ENCODE data around the gene RETN. TPM values are rescaled to one million over a fixed set of nuclear protein-coding genes. Genes with fewer than 3 reads are reported as not detected.

RETN gene
- total RNA-seq, 1 donor from 2014 or later = not detected

GRCh38 chr19:7652061-7652641 is 16.7 kb upstream of the RETN start:
- peak; percentile 84 for ATAC-seq
- intact Hi-C loops (cut with micrococcal nuclease) = no loop called here

GRCh38 chr19:7654401-7654800 is 14.4 kb upstream of the RETN start:
- no peak for DNase-seq
- no peak for ATAC-seq
- intact Hi-C loops (cut with micrococcal nuclease) = no loop called here

More at GRCh38 chr19:7652061-7652641, 16.7 kb upstream of the RETN start:
- peak; percentile 89 for DNase-seq

GRCh38 chr19:7655581-7655980 is 13.3 kb upstream of the RETN start:
- intact Hi-C loops (cut with micrococcal nuclease) = no loop called here
- no peak for ATAC-seq
- no peak for DNase-seq

- ATAC-seq (peak; percentile 59), DNase-seq (no peak)
- intact Hi-C loops (cut with micrococcal nuclease) = no loop called here
Measured at GRCh38 chr19:7657131-7657751, 11.6 kb upstream of the RETN start.

GRCh38 chr19:7658219-7658686 is 10.6 kb upstream of the RETN start:
- no peak for DNase-seq
- intact Hi-C loops (cut with micrococcal nuclease) = no loop called here
- ATAC-seq = no peak

GRCh38 chr19:7661744-7662538 is 6.9 kb upstream of the RETN start:
- no peak for ATAC-seq
- DNase-seq = no peak
- intact Hi-C loops (cut with micrococcal nuclease) = no loop called here

- intact Hi-C loops (cut with micrococcal nuclease) = no loop called here
- ATAC-seq (no peak), DNase-seq (no peak)
Measured at GRCh38 chr19:7662657-7663056, 6.2 kb upstream of the RETN start.

GRCh38 chr19:7663706-7664105 is 5.1 kb upstream of the RETN start:
- DNase-seq = no peak
- ATAC-seq = no peak
- intact Hi-C loops (cut with micrococcal nuclease) = no loop called here

GRCh38 chr19:7665076-7665475 is 3.8 kb upstream of the RETN start:
- DNase-seq = no peak
- intact Hi-C loops (cut with micrococcal nuclease) = no loop called here

GRCh38 chr19:7669641-7670040 is 792 bp downstream of the RETN start:
- ATAC-seq = no peak
- intact Hi-C loops (cut with micrococcal nuclease) = no loop called here
- DNase-seq = no peak

More at GRCh38 chr19:7665076-7665475, 3.8 kb upstream of the RETN start:
- no peak for ATAC-seq

- intact Hi-C loops (cut with micrococcal nuclease) = no loop called here
- ATAC-seq (no peak), DNase-seq (no peak)
Measured at GRCh38 chr19:7670150-7670783, 1.4 kb downstream of the RETN start.

- no peak for DNase-seq
- ATAC-seq = no peak
- intact Hi-C loops (cut with micrococcal nuclease) = no loop called here
Measured at GRCh38 chr19:7670790-7671189, 1.9 kb downstream of the RETN start.

GRCh38 chr19:7672522-7672921 is 3.7 kb downstream of the RETN start:
- DNase-seq = no peak
- intact Hi-C loops (cut with micrococcal nuclease) = no loop called here
- no peak for ATAC-seq

GRCh38 chr19:7674010-7675005 is 5.5 kb downstream of the RETN start:
- ATAC-seq = peak; percentile 85
- intact Hi-C loops (cut with micrococcal nuclease) = no loop called here

GRCh38 chr19:7676376-7676775 is 7.5 kb downstream of the RETN start:
- intact Hi-C loops (cut with micrococcal nuclease) = no loop called here
- ATAC-seq = no peak

More at GRCh38 chr19:7674010-7675005, 5.5 kb downstream of the RETN start:
- DNase-seq = peak; percentile 78

GRCh38 chr19:7676854-7677253 is 8.0 kb downstream of the RETN start, which contains the start of gene MCEMP1:
TSS of gene MCEMP1 (plus strand) at chr19:7677090. CDS start at chr19:7677121, 31 bp downstream.
- DNase-seq (no peak), ATAC-seq (no peak)
- intact Hi-C loops (cut with micrococcal nuclease) = no loop called here

More at GRCh38 chr19:7676376-7676775, 7.5 kb downstream of the RETN start:
- peak; percentile 42 for DNase-seq

GRCh38 chr19:7677669-7678311 is 8.9 kb downstream of the RETN start:
- DNase-seq = no peak
- intact Hi-C loops (cut with micrococcal nuclease) = no loop called here
- no peak for ATAC-seq
